HG03103 (cell line): ENCODE results near the gene ADAMTSL1.

Experiments
- ATAC-seq: cut with Tn5 transposase; IDR thresholded peaks from one replicate; pipeline ENCODE4 v1.9.1; 2021; ENCODE audit warnings: low read depth; ENCODE audit not compliant: unreplicated experiment

ADAMTSL1 gene

GRCh38 chr9:18722882-18723281 is 248.9 kb downstream of the ADAMTSL1 start:
- ATAC-seq: no peak

DNA sequence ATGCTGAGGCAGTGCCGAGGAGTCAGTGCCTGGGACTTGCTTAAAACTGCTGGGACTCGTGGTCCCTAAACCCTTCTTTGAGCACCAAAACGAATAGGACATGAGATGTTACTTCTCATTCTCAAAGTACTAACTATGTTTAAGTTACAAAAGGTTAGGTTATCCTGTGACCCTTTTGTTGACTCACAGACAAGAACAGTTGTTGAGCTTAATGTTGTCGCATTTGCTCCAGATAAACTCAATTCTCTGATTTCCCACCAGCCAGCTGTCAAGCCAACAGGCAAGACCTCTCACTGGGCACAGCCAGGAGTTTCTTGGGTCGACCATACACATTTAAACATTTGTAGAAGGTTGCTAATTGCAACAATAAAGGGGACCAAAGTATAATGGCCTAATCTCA is 249.4 kb downstream of the ADAMTSL1 start:
- no peak for ATAC-seq

GRCh38 chr9:18726546-18726945 is 252.6 kb downstream of the ADAMTSL1 start:
- no peak for ATAC-seq

DNA sequence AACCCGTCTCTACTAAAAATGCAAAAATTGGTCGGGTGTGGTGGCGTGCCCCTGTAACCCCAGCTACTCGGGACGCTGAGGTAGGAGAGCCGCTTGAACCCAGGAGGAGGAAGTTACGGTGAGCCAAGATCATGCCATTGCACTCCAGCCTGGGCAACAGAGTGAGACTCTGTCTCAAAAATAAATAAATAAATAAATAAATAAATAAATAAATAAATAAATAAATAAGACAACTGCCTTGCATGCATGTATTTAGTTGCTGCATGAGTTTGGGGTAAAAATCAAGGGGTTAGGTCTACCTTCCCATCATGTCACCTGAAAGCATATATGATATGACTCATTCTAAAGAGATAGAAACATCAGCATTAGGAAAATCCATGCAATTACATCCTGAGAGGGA is 254.0 kb downstream of the ADAMTSL1 start:
- no peak for ATAC-seq

DNA sequence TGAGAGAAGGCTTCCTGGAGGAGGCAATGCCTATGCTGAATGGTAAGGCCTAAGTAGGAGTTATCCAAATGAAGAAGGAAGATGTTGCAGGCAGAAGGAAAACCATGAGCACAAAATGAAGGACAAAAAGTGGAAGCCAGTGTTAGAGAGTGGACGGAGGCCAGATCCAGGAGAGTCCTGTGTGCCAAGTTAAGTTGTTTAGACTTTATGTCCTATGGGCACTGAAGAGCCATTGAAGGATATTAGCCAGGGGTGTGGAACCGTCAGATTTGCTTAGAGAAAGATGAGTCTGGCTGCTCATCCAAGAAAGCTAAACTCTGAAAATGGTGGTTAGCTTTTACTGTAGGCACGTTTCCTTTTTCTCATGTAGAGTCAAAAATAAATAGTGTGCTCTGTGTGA is 254.7 kb downstream of the ADAMTSL1 start:
- ATAC-seq: no peak

DNA sequence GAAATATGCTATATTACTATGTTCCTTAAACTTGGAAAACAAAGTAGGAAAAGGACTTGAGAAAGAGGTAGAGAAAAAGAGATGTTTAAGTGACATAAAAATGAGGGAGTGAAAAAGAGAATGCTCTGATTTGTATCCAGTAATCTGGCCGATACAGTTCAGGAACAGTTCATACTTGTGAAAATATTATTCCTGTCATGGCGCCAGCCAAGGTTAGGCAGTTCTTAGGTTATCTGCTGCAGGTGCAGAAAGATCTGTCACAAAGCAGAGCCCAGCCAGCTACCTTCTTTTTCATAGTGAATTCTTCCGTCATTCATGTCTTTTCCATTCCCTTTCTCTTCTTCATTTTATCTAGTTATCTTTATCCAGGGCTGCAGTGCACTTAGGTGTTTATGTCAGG is 256.3 kb downstream of the ADAMTSL1 start:
- ATAC-seq: no peak

DNA sequence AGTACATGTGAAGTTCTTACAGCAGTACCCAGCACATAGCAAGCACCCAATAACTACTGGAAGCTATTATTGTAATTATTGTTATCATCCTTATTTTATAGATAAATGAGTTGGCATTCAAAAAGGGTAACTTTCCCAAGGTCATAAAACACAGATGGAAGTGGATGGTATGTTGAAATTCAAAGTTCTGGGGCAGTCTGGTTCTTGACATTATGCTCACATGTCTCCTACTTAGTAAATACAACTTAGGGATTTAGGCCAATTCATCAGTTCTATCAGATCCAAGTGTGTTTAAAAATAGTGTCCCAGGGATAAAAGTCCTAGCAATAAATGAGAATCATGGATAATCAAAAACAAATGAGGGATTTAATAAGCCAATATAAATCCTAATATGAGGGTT is 265.2 kb downstream of the ADAMTSL1 start:
- no peak for ATAC-seq

DNA sequence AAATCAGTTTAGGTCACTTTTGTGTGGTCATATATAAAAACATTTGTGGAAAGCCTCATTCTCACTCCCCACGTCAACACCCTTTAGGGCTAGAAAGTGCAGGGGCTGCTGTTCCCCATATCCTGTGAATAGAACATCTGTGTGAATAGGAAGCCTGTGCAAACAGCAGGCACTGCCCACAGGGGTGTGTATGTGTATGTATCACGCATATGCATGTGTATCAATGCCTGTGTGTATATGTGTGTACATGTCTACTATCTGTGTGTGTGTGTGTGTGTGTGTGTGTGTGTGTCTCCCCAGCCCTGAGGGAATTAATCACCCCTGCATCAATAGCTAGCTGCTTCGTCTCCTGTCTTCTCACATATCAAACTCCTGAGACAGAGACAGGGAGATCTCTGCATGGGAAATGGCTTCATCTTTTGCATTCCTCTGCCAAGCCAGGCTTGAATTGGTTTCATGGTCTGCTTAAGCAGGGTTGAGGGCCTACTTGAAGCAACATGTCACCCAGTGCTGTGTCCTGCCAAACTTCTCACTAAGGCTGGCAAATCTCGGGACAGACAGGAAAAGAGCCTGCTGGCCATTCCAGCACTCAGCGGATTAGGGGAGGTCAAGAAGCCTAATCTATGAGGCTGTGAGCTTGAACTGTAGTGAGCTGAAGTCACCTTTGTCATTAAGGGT is 265.8 kb downstream of the ADAMTSL1 start:
- no peak for ATAC-seq

DNA sequence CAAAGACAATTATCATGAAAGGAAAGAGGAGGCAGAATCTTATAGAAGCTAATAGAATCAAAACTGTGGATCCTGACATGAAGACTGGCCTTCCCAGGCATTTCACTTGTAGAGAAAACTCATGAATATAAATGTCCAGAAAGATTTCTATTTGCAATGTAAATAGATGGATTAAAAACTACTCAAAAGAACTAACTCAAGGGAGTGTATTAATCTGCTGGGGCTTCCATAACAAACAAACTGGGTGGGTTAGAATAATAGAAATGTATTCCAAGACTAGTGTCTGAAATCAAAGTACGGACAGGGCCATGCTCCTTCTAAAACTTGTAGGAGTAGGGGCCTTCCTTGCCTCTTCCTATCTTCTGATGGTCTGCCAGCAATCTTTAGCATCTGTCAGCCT is 267.4 kb downstream of the ADAMTSL1 start:
- no peak for ATAC-seq

DNA sequence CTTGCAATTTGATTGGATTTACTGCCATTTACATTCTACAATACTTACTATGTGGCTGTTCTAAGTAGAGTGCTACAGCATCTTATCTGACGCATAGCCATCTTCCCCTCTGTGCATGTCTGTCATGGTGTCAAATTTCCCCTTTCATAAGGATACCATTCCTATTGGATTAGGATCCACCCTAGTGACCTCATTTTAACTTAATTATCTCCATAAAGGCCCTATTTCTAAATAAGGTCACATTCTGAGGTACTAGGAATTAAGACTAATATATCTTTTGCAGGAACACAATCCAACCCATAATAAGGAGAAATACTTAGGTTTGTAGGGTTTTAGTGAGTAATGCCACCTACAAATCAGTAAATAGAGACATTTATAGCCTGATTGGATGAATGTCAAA is 268.0 kb downstream of the ADAMTSL1 start:
- ATAC-seq: no peak

- ATAC-seq: no peak
Measured at GRCh38 chr9:18743421-18743820, 269.5 kb downstream of the ADAMTSL1 start.

DNA sequence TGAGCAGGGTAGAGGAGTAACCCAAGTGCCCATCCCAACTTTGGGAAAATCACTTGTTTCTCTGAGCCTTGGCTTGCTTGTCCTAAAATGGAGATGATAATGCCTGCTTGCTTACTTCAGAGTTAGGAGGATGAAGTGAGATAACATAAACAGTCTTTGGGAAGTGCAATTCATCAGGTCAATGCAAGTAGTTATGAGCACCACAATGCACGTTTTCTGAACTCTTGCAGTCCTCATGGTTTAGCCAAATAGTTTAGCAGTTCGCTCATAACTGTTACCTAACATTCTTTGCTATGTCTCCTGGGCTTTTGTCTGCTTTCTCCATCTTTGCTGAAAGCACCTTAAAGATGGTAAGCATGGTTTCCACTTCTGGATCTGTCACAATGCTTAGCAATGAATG is 270.0 kb downstream of the ADAMTSL1 start:
- ATAC-seq: no peak

- ATAC-seq: no peak
Measured at GRCh38 chr9:18745710-18746109, 271.8 kb downstream of the ADAMTSL1 start.

DNA sequence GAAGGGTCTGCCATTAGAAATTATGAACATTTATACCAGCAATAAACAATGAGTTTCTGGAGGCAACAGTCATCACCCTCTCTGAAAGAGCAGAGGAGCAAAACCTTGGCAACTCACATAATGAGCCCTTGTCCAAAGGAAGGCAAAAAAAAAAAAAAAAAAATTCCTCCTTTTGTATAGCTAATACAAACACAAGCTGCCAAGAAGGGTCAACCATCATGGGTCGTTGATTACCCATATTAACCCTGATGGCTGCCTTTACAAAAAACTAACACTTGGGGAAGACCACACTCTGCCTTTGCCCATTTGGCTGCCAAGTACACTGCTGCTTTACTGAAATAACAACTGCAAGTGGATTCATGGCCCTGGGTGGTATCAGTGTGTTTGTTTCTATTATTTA is 272.7 kb downstream of the ADAMTSL1 start:
- no peak for ATAC-seq

GRCh38 chr9:18747595-18747994 is 273.6 kb downstream of the ADAMTSL1 start:
- no peak for ATAC-seq

GRCh38 chr9:18748251-18748701 is 274.3 kb downstream of the ADAMTSL1 start:
- no peak for ATAC-seq

DNA sequence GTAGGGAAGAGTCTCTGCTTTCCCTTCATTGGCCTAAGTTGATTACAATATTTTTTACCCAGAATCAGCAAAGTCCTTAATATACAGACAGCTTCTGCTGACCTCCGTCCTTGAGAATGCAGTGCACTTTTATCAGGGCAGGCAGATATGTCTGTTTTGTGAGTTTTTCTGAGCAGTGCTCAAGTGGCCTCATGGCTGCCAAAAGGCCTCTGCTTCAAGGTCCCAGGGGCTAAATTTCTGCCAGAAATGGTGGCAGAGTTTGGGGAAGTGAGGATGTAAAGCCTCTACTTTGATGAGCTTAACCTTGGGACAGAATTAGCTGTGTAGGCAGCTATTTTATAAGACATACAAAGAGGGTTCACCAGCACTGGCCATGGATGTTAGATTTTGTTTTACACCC is 275.8 kb downstream of the ADAMTSL1 start:
- ATAC-seq: no peak

GRCh38 chr9:18753904-18754303 is 280.0 kb downstream of the ADAMTSL1 start:
- ATAC-seq: no peak

DNA sequence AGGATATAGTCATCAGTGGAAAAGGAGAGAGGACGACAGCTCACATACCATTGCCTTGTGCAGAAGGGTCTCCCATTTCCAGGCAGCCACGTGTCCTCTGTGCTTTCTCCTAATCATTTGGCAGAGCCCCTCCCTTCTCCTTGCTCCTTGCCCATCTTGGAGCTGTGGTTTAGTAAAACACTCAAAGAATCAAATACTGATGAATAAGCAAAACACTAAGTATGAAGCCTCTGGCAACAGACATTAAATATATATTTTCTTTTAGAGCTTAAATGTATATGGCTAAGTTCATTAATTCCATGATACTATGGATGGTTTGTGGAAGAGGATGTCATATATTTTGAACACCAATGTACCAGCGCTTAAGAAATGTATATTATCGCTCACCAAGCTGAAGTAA is 280.6 kb downstream of the ADAMTSL1 start:
- no peak for ATAC-seq

DNA sequence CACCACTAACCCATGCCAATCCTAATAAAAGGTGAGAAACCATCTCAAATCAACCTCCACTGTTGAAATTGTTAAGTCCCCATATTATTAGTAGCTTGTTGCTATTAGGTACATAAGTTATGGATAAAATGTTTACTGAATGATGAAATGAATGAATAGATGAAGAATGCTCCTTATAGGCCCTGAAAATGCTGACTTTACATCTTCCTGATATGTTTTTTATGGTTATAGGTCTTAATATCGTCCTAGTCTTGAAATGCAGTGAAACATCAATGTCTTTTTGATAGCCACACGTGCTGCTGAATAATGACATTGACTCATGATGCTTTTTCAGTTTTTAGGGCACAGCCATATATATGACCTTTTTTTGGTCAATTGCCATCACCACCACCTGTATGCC is 281.3 kb downstream of the ADAMTSL1 start:
- no peak for ATAC-seq

GRCh38 chr9:18756712-18757125 is 282.8 kb downstream of the ADAMTSL1 start:
- ATAC-seq: no peak

- ATAC-seq: no peak
Measured at GRCh38 chr9:18759827-18760226, 285.9 kb downstream of the ADAMTSL1 start.

- ATAC-seq: no peak
Measured at GRCh38 chr9:18761742-18762300, 287.9 kb downstream of the ADAMTSL1 start.
